Measurements from ENCODE around the gene NIPAL3. TPM values are rescaled to one million over a fixed set of nuclear protein-coding genes. Genes with fewer than 3 reads are reported as not detected.
A peak's percentile ranks its signal among the peaks of the same experiment; 100 is the strongest.

NIPAL3 gene
- total RNA-seq, 1 donor from 2014 or later = 28.1 TPM

GRCh38 chr1:24390924-24391782, 24.4 kb upstream of the NIPAL3 start:
- DNase-seq (ENCODE audit: low read depth, low spot score) = peak; percentile 69

- DNase-seq (ENCODE audit: low read depth, low spot score) = no peak
Measured at GRCh38 chr1:24391882-24392603, 23.6 kb upstream of the NIPAL3 start.

DNA sequence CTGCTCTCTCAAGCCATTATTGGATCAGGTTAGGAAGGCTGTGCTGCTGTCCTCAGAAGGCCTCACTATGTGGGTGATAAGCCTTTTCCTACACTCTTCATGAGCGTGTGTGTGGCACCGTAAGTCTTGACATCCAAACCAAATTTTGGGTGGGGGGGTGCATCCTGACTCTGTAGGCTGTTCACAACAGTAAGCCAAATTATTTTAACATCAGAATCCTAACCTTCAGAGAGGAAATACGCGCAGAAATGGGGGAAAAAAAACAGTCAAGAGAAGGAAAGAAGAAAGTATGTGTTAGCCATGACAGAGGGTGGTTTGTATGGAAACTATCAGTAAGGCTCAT, 23.0 kb upstream of the NIPAL3 start:
- DNase-seq (ENCODE audit: low read depth, low spot score) = no peak

DNA sequence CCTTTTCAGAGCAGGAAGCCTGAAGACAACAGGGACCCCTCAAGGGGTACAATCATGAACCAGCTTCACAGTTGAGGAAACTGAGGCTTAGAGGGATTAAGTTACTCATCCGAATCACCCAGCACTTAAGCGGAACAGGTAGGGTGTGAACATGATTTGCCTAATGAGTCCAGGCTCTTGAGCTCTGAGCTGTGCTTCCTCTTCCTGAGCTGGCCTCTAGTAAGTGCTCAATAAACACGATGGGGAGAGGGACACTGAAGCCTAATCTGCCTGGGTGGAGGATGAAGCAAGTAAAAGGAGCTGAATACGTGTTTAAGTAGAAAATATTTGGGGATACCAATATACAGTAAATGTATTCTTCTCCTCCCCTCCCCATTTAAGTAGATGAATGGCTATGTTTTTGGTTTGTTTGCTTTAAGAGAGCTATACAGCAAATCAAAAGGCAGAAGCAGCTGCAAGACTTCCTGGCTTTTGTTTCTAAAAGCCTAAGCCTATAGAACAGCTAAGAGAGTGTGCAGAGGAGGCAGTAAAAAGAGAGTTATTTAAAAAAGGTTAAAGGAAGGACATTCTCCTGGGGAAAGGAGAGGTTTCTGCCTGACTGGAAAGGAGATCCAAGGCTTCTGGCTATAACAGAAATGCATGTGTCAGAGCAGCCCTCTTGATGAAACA, 22.5 kb upstream of the NIPAL3 start:
- no peak for DNase-seq (ENCODE audit: low read depth, low spot score)

- DNase-seq (ENCODE audit: low read depth, low spot score) = no peak
Measured at GRCh38 chr1:24393892-24394291, 21.7 kb upstream of the NIPAL3 start.

GRCh38 chr1:24400065-24400464, 15.5 kb upstream of the NIPAL3 start:
- DNase-seq (ENCODE audit: low read depth, low spot score) = no peak

GRCh38 chr1:24403806-24404205, 11.8 kb upstream of the NIPAL3 start:
- no peak for DNase-seq (ENCODE audit: low read depth, low spot score)

DNA sequence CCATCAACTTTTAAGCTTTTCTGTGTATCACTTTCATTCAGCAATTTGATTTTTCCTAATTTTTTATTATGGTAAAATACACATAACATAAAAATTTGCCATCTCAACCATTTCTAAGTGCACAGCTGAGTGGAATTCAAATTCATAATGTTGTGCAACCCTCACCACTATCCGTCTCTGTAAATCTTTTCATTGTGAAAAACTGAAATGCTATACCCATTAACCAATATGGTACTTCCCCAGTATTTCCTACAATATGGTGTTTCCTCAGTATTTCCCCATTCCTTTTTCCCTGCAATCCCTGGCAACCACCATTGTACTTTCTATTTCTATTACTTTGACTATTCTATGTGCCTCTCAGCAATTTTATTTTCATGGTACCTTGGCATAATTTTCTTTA, 8.8 kb upstream of the NIPAL3 start:
- no peak for DNase-seq (ENCODE audit: low read depth, low spot score)

- DNase-seq (ENCODE audit: low read depth, low spot score) = no peak
Measured at GRCh38 chr1:24409535-24409934, 6.1 kb upstream of the NIPAL3 start.

DNA sequence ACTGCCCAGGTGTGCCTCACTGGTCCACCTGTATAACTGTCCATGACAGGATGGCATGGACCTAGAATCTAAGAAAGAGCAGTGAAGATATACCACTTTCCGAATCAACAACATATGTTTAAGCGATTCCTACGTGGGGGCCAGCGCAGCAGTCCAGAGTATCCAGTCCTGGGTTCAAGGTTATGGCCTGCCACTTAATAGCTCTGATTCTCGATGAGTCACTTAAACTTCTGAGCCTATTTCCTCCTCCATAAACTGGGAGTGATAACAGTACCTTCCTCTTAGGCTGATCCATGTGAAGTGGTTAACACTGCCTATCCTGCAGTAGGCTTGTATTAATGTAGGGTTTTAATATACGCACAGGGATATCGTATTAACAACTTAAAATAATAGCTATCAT, 4.9 kb upstream of the NIPAL3 start:
- no peak for DNase-seq (ENCODE audit: low read depth, low spot score)

GRCh38 chr1:24411963-24412362, 3.6 kb upstream of the NIPAL3 start:
- no peak for DNase-seq (ENCODE audit: low read depth, low spot score)

DNA sequence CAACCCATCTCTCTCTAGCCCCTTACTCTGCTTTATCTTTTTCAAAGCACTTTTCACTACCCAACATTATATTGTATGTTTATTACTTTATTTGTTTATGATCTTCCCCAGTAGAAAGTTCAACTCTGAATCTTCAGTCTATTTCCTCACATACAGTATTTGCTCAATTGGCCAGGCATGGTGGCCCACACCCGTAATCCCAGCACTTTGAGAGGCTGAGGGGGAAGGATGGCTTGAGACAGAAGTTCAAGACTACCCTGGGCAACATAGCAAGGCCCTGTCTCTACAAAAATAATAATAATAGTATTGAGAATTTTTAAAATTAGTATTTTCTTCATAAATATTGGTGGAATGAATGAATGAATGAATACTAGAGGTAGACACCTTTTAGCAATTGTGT, 3.2 kb upstream of the NIPAL3 start:
- DNase-seq (ENCODE audit: low read depth, low spot score) = no peak

GRCh38 chr1:24413350-24414163, 2.0 kb upstream of the NIPAL3 start, which contains the start of gene STPG1:
TSS of gene STPG1 (minus strand) at chr1:24413782. CDS start at chr1:24401388, 12,394 bp downstream.
- no peak for DNase-seq (ENCODE audit: low read depth, low spot score)

DNA sequence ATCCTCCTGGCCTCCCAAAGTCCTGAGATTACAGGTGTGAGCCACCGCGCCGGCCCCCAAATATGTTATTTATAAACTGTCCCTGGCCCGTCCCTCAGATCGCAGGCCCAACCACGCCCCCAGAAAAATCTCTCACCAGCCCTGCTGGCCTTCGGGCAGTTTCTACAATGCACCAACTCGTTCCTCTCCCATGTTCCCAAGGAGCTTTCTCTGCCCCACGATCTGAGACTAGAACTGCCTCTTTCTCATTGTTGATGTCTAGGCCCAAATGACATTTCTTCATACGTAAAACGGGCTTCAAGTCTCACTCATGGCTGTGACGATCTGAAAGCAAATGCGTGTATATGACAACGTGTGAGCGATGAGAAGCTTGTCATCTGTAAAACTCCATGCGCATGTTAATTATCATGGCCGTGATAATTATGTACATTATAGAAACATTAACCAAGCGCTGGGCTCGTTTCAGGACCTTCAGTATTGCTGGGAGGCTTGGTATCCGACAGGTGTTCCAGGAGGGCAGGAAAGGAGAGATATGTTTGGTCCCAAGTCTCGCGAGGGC, 748 bp upstream of the NIPAL3 start:
- no peak for DNase-seq (ENCODE audit: low read depth, low spot score)

DNA sequence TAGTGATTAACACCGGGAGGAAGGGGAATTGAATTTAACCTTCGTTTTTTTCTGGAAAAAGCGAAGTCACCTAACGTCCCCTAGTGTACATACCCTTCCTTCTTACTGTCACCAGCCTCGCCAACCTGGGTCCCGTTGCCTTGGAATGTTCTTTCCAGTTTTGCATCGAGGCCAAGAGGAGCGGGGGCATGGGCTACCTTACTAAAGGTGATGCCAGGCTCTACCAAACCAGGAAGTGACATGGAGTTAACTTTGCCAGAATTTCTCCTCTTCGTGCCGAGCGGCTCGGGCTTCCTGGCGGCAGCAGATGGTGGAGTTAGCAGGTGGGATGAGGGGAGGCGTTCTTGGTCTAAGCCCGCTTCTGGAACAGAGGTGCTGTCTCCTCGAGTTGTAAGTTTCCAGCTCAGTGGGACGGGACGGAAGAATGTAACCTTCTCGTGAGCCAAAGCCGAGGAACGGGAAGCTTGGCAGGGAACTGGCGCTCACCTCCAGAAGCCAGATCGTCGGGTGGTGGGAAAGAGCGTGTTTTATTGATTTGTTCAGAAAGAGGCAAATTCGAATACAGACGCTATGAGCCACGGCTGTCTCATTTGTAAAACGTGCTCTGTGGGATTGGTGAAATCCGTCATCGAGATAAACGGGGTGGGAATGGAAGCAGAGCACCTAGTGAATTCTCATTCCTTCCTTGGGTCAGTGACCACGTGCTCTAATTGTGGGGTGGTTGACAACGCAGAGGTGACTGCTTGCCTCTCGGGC, 486 bp downstream of the NIPAL3 start:
- DNase-seq (ENCODE audit: low read depth, low spot score) = no peak

DNA sequence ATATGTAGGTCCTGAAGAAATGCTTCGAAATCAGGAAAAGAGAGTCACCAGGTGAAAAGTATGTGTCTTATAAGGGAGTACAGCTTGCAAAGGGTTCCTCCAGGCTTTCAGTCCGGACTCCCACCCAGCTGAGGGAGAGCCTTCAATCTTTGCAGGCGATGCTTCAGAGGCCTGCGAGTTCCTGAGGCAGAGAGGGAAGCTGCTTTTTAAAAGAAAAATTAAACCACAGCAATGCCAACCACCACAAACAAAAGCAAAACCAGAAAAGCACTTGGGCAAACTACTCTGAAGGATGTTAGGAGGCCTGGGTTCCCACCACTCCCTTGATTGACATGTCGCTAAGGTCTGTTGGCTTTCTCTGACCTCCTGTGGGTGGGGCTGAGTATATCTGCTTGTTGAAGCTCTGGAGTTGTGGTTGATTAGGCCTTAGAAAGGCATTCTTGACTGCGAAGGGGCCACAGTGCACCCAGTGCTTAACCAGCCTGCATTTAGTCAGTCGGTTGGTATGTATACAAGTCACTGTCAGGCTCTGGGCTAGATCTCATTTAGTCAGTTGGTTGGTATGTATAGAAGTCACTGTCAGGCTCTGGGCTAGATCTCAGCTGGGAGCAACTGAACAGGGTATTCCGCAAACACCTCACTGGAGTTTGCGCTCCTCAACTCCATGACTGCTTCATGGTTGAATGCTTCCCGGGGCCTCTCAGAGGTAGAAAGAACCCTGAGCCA, 1.2 kb downstream of the NIPAL3 start:
- no peak for DNase-seq (ENCODE audit: low read depth, low spot score)

DNA sequence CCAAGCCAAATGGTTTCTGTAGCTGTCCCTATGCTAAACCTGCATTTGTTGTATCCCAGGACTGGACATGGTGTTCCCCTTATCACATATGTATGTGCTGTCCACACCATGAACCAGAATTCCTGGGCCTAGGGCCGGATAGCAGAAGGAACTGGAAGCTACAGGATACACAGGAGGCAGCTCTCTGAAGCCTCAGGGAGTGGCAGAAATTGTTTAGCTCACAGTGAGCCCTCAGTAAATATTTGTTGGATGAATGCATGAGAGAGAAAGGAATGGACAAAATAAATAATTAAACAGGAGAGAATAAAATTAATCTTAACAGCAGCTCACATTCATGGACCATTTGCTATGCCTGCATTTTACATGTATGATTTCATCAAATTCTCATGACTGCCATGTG, 2.1 kb downstream of the NIPAL3 start:
- no peak for DNase-seq (ENCODE audit: low read depth, low spot score)

DNA sequence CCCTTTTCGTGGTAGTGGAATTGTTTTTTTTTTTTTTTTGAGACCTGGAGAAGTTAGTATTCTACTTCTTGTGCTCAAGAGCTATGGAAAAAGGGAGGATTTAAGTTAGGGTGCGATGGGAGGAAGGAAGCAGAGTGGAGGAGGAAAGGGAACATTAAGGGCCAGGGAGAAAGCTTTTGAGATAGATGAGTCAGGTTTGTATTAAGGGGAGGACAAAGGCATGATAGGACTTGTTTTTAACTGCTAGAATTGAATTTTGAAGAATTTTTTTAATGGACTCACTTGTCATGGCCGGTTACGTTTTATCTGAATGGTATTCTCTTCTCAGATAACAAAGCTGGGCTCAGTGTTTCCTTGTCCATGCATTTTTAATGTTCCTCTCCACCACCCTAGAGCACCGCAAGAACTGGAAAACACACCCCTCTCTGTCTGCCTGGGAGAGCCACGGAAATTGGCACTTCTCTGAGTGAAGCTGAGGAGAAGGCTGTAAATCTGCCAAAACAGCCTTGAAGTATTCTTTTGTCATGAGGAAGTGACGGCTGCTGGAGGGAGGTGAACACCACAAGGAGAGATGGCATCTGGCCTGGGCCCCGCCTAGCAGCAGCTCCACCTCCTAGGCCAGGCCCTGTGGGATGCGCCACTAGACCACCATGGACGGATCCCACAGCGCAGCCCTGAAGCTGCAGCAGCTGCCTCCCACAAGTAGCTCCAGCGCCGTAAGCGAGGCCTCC, 3.5 kb downstream of the NIPAL3 start:
- no peak for DNase-seq (ENCODE audit: low read depth, low spot score)

DNA sequence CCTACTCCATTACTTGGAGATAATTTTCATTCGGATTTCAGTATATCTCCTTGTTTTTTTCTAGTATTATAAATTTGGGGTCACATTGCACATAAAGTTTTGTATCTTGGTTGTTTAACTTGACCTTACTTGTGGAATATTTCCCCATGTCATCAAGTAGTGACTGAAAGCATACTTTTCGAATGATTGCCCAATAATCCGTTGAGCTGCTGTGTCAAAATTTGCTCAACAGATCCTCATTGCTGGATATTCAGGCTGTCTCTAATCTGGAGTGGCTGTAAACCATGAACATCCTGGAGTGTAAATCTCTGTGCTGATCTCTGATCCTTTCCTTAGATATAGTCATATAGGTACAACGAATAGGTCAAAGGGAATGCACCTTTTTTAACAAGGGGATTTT, 4.9 kb downstream of the NIPAL3 start:
- no peak for DNase-seq (ENCODE audit: low read depth, low spot score)

Data from pulmonary artery endothelial cell (primary cell).